HAP-1 (cell line): Measurements from ENCODE around the gene PRR15L.
A peak's percentile ranks its signal among the peaks of the same experiment; 100 is the strongest.

Source experiments
- DNase-seq, 2 experiments: peaks; one replicate each; pipeline ENCODE4 v3.0.0-alpha.2; 2016 to 2020; ENCODE audit warnings: low spot score in 2 of 2
- H3K27me3 ChIP-seq: fragments of 250-450 bp; sonication (Bioruptor Pico); 2 replicates; pipeline ENCODE4 v1.5.1; 2020; ENCODE audit warnings: low read depth, mild to moderate bottlenecking, moderate library complexity
- H3K36me3 ChIP-seq: fragments of 250-450 bp; sonication (Bioruptor Pico); replicated peaks from 2 replicates; pipeline ENCODE4 v1.5.1; 2020; ENCODE audit warnings: mild to moderate bottlenecking
- H3K4me1 ChIP-seq: fragments of 250-450 bp; sonication (Bioruptor Pico); 2 replicates; pipeline ENCODE4 v1.5.1; 2020; ENCODE audit warnings: mild to moderate bottlenecking
- H3K4me3 ChIP-seq: fragments of 250-450 bp; sonication (Bioruptor Pico); 2 replicates; pipeline ENCODE4 v1.5.1; 2020; ENCODE audit warnings: mild to moderate bottlenecking, moderate library complexity
- H3K9me3 ChIP-seq: fragments of 250-450 bp; sonication (Bioruptor Pico); 2 replicates; pipeline ENCODE4 v1.5.1; 2020; ENCODE audit warnings: mild to moderate bottlenecking, moderate library complexity
- in situ Hi-C: fragments of 300-500 bp; cut with MboI; formaldehyde crosslinking; loops from 3 replicates; pipeline ENCODE4 v1.14.3; 2020; ENCODE audit warnings: low sequenced_read_pairs, inconsistent platforms, mixed read lengths

Gene PRR15L

GRCh38 chr17:47962901-47963300, 5.2 kb upstream of the PRR15L start:
- Histone ChIP-seq H3K9me3 (no peaks in the 10 kb centered on the region), H3K4me1 (no peaks in the 10 kb centered on the region), H3K36me3 (no peaks in the 10 kb centered on the region), H3K27me3 (0 out of 2 replicates have a peak, but pooled peaks cover 3% of the 10 kb centered on the region), H3K4me3 (no peak overlapping the region)
- in situ Hi-C loops = no loop called here
- DNase-seq = no peak

GRCh38 chr17:47961406-47961805, 3.7 kb upstream of the PRR15L start:
- Histone ChIP-seq H3K4me3 (no peak overlapping the region), H3K9me3 (no peaks in the 10 kb centered on the region), H3K36me3 (no peaks in the 10 kb centered on the region), H3K27me3 (0 out of 2 replicates have a peak, but pooled peaks cover 3% of the 10 kb centered on the region), H3K4me1 (no peaks in the 10 kb centered on the region)
- DNase-seq = no peak
- in situ Hi-C loops = no loop called here

- Histone ChIP-seq H3K4me1 (no peaks in the 10 kb centered on the region), H3K27me3 (0 out of 2 replicates have a peak, but pooled peaks cover 3% of the 10 kb centered on the region), H3K9me3 (no peaks in the 10 kb centered on the region), H3K36me3 (no peaks in the 10 kb centered on the region), H3K4me3 (no peak overlapping the region)
- DNase-seq = no peak
- in situ Hi-C loops = no loop called here
Measured at GRCh38 chr17:47959825-47960655, 2.4 kb upstream of the PRR15L start.

- no peak overlapping the region for H3K4me3 ChIP-seq
- no peak for DNase-seq
- no peaks in the 10 kb centered on the region for H3K36me3 ChIP-seq
- in situ Hi-C loops = no loop called here
- no peaks in the 10 kb centered on the region for H3K4me1 ChIP-seq
- H3K27me3 ChIP-seq = 0 out of 2 replicates have a peak, but pooled peaks cover 3% of the 10 kb centered on the region
- H3K9me3 ChIP-seq = no peaks in the 10 kb centered on the region
Measured at GRCh38 chr17:47956791-47957590, 692 bp downstream of the PRR15L start.

- Histone ChIP-seq H3K27me3 (0 out of 2 replicates have a peak, but pooled peaks cover 3% of the 10 kb centered on the region), H3K36me3 (no peaks in the 10 kb centered on the region), H3K9me3 (no peaks in the 10 kb centered on the region), H3K4me1 (no peaks in the 10 kb centered on the region), H3K4me3 (no peak overlapping the region)
- in situ Hi-C loops = no loop called here
- no peak for DNase-seq
Measured at GRCh38 chr17:47955497-47956461, 1.9 kb downstream of the PRR15L start.

- peaks cover 3% of the 10 kb centered on the region for H3K4me1 ChIP-seq
- H3K9me3 ChIP-seq = no peaks in the 10 kb centered on the region
- no peak overlapping the region for H3K4me3 ChIP-seq
- no peaks in the 10 kb centered on the region for H3K27me3 ChIP-seq
- in situ Hi-C loops = no loop called here
- no peak for DNase-seq
- peaks cover 7% of the 10 kb centered on the region for H3K36me3 ChIP-seq
Measured at GRCh38 chr17:47953909-47954308, 3.8 kb downstream of the PRR15L start.

GRCh38 chr17:47952171-47953021, 5.3 kb downstream of the PRR15L start:
- H3K9me3 ChIP-seq = no peaks in the 10 kb centered on the region
- no peak for DNase-seq
- H3K4me1 ChIP-seq = peaks cover 3% of the 10 kb centered on the region
- no peak overlapping the region for H3K4me3 ChIP-seq
- in situ Hi-C loops = no loop called here
- peaks cover 22% of the 10 kb centered on the region for H3K36me3 ChIP-seq
- H3K27me3 ChIP-seq = no peaks in the 10 kb centered on the region

- in situ Hi-C loops = no loop called here
- DNase-seq = no peak
- peaks cover 5% of the 10 kb centered on the region for H3K4me1 ChIP-seq
- no peak overlapping the region for H3K4me3 ChIP-seq
- H3K9me3 ChIP-seq = no peaks in the 10 kb centered on the region
- H3K27me3 ChIP-seq = no peaks in the 10 kb centered on the region
- H3K36me3 ChIP-seq = peaks cover 34% of the 10 kb centered on the region
Measured at GRCh38 chr17:47950448-47950847, 7.2 kb downstream of the PRR15L start.

GRCh38 chr17:47949946-47950345, 7.7 kb downstream of the PRR15L start:
- no peak for DNase-seq
- Histone ChIP-seq H3K27me3 (no peaks in the 10 kb centered on the region), H3K4me3 (no peak overlapping the region), H3K9me3 (no peaks in the 10 kb centered on the region), H3K36me3 (peaks cover 36% of the 10 kb centered on the region), H3K4me1 (peaks cover 5% of the 10 kb centered on the region)
- in situ Hi-C loops = loop anchor here (5.0 kb wide), 1 partner anchor 67 kb away; no protein-coding TSS in a partner anchor

GRCh38 chr17:47949197-47949759, 8.4 kb downstream of the PRR15L start:
- Histone ChIP-seq H3K27me3 (no peaks in the 10 kb centered on the region), H3K4me3 (no peak overlapping the region), H3K9me3 (no peaks in the 10 kb centered on the region), H3K4me1 (peaks cover 5% of the 10 kb centered on the region), H3K36me3 (peaks cover 43% of the 10 kb centered on the region)
- peak; percentile 57 to 94 for DNase-seq
- in situ Hi-C loops = loop anchor here (5.0 kb wide), 1 partner anchor 68 kb away; no protein-coding TSS in a partner anchor

- Histone ChIP-seq H3K4me3 (no peak overlapping the region), H3K27me3 (no peaks in the 10 kb centered on the region), H3K9me3 (no peaks in the 10 kb centered on the region), H3K4me1 (peaks cover 5% of the 10 kb centered on the region), H3K36me3 (peaks cover 45% of the 10 kb centered on the region)
- DNase-seq = no peak
- in situ Hi-C loops = loop anchor here (5.0 kb wide), 1 partner anchor 69 kb away; no protein-coding TSS in a partner anchor
Measured at GRCh38 chr17:47948706-47949196, 8.9 kb downstream of the PRR15L start.

- no peak overlapping the region for H3K4me3 ChIP-seq
- peak; percentile 52 to 84 for DNase-seq
- peaks cover 14% of the 10 kb centered on the region for H3K4me1 ChIP-seq
- no peaks in the 10 kb centered on the region for H3K27me3 ChIP-seq
- in situ Hi-C loops = loop anchor here (5.0 kb wide), 1 partner anchor 70 kb away; no protein-coding TSS in a partner anchor
- H3K36me3 ChIP-seq = peaks cover 49% of the 10 kb centered on the region
- no peaks in the 10 kb centered on the region for H3K9me3 ChIP-seq
Measured at GRCh38 chr17:47946929-47947397, 10.7 kb downstream of the PRR15L start.
